ENCODE results near the gene TGFA. TPM values are rescaled to one million over a fixed set of nuclear protein-coding genes. Genes with fewer than 3 reads are reported as not detected.
"Not testable (repeated sequence)": the region's sequence is repeated elsewhere in the genome, so short reads cannot be mapped to it uniquely, and the experiment has no call there.

The TGFA gene
- total RNA-seq, 1 donor from 2014 or later: 21.8 TPM

GRCh38 chr2:70498054-70498453, 55.6 kb downstream of the TGFA start:
- DNase-seq: no peak

- no peak for DNase-seq
These were observed 56.8 kb downstream of the TGFA start for GRCh38 chr2:70496819-70497218.

DNA sequence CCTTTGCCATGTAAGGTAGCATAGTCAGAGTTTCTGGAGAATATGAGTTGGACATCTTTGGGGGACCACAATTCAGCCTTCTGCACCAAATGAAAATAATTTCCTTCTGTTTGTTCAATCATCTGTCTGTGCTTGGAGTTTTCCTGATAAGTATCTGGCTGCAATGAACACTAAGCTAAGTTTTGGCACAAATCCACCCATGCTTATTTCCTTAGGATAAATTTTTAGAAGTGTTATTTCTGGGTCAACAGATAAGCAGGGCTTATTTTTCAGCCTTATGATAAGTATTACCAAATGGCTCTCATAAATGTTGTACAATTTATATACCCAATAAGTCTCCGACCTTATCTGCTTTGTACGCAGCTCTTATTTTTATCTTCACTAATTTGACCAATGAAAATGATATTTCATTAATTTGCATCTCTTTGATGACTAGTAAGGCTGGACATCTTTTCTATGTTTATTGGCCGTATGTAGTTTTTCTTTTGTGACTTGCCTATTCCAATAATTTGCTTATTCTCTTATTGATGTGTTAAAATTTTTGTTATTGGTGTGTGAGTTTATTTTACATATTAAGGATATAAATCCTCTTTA, 59.2 kb downstream of the TGFA start:
- no peak for DNase-seq

- no peak for DNase-seq
These were observed 63.2 kb downstream of the TGFA start for GRCh38 chr2:70490381-70490780.

DNA sequence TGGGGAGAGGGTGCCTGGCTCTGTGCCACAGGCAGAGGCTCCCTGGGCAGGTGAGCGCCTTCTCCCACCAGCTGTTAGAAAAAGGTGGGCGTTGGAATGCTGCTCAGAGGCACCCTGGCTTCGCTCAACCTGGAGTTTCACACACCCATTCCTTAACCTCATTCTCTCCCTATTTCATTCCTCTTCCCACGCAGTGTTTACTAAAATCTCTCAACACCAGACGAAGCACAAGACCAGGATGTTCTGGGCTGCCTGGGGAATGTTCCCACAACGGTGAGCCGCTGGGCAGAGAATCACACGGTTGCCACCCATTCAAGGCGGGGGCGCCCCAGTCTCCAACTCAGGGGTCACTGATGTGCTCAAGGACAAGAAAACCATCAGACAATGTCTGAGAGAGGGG, 64.5 kb downstream of the TGFA start:
- no peak for DNase-seq

GRCh38 chr2:70484086-70484485, 69.5 kb downstream of the TGFA start:
- no peak for DNase-seq

DNA sequence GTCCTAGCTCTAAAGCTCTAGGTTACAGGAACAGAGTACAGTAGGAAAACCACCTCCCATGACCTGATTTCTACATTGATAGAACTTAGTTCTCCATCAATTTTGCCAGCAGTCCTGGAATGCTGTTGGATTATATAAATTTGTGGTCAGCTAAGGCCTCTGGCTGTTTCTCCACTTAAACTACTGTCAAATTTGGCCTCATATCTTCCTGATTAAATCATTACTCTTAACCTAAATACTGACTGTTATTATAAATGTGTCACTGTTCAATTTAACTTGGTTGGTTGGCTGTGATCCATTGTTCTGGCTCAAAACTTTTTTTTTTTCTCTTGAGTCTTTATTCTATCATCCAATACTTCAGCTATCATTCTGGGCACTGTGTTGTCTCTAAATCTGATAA, 71.2 kb downstream of the TGFA start:
- DNase-seq: no peak

GRCh38 chr2:70480468-70480867, 73.2 kb downstream of the TGFA start:
- DNase-seq: no peak

DNA sequence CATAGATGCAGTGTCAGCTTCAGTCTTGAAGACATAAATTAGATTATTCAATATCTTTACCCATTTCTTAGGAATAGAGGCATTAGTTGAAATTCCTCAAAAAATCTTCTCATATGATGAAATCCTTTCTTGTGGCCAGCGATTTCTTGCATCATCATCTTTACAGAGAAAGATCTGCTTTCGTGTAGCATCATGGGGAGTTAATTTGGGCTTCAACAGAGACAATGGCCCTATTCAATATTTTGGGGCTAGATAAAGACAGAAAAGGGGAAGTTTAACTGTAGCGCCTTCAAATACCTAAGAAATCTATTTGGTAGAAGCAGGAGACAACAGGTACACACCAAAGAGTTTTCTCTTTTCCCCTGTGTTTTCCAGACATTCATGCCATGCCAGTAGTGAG, 73.8 kb downstream of the TGFA start:
- no peak for DNase-seq

DNA sequence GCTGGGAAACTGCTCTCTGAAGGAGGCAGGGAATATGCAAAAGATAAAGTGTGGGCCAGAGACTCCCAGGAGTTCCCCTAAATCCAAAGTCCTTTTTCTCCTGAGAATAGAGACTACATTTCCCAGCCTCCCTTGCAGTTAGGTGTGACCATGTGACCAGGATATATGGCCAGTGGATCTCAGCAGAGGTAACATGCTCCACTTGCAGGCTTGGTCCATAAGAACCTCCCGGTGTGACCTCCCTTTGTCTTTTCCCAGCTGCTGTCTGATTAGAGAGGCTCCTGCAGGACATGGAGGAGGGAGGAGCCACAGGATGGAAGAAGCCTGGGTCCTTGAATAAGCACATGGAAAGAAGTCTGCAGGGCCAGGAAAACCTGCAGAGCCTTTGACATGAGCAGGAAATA, 76.2 kb downstream of the TGFA start:
- no peak for DNase-seq

DNA sequence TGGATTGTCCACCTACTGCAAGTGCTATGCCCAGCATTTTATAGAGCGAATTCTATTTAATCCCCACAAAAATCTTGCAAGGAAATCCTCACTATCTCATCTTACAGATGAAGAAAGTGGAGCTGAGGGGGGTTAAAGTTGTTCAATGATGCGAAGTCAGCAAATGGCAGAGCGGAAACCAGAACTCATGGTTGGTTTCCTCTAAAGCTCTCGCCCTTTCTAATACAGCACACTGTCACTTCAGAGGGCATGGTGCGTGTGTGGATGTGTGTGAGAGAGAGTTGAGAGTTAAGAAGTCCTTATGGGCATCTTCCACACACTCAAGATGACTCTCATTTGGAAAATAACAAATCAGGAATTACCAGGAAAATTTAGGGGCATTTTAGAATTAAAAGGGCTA, 78.4 kb downstream of the TGFA start:
- DNase-seq: no peak

- no peak for DNase-seq
These were observed 79.3 kb downstream of the TGFA start for GRCh38 chr2:70474256-70474848.

GRCh38 chr2:70473101-70473722, 80.4 kb downstream of the TGFA start:
- DNase-seq: no peak

DNA sequence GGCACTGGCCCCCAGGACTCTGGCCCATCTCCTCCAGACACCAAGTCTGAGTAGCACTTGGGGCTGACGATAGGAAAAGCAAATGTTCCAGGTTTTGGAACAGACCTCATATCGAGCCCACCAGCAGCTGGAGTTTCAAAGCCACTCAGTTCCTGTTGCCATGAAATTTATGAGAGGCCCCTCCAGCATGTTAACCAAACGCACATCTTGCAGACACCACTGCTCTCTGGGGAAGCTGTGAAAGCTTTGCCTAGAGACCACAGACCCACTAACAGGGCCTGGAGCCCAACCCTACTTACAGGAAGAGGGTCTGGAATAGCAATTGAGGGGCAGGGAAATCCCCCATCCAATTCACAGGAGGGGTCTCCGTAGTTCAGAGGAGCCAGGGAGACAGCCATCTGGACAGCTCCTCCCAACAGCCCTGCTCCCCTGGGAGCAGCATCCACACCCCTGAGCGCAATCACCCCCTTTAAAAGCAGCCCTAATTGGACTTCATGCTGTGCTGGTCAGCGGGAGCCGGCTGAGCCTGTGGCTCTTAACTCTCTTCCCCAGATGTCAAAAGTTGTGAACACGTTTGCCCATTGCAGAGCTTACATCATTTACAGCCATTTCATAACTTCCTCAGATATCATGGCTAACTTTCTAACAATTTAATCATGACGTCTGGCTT, 81.3 kb downstream of the TGFA start:
- DNase-seq: no peak

- DNase-seq: no peak
These were observed 82.5 kb downstream of the TGFA start for GRCh38 chr2:70471129-70471528.

DNA sequence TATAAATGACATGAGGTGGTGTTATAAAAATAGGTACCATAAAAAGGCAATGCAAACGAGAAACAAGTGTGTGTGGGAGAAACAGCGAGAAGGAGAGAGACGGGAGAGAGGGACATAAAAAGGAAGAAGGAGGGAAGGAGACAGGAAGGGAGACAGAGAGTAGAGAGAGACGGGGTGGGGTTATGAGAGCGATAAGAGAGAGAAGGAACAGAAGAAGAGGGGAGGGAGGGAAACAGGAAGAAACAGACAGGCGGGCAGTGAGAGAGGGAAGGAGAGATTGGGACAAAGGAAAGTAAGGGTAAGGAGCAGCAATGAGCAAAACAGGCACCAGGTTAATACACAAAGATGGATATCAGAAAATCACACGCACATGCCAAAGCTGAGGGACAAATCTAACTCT, 83.7 kb downstream of the TGFA start:
- DNase-seq: no peak

GRCh38 chr2:70469435-70469834, 84.2 kb downstream of the TGFA start:
- DNase-seq: no peak

GRCh38 chr2:70468878-70469277, 84.7 kb downstream of the TGFA start:
- DNase-seq: no peak

GRCh38 chr2:70467831-70468779, 85.5 kb downstream of the TGFA start:
- no peak for DNase-seq

DNA sequence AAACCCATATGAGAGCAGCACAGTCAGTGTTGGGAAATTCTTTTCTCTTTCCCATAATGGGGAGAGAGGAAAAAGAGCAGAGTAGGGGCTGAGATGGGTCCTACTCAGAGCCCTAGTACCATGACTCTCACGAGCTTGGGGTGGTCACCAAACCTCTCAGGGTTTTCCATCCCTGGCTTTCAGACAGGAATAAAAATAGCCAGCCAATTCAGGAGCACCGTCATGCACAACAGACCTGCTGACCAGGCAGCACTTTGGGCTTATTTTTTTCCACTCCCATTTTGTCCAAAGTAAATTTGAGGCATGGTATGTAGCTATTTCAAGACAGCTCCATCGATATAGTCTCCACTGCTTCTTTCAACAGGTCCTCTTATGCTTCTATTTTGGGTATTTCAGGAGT, 86.4 kb downstream of the TGFA start:
- DNase-seq: no peak

- DNase-seq: not testable (repeated sequence)
These were observed 87.0 kb downstream of the TGFA start for GRCh38 chr2:70466647-70467046.

DNA sequence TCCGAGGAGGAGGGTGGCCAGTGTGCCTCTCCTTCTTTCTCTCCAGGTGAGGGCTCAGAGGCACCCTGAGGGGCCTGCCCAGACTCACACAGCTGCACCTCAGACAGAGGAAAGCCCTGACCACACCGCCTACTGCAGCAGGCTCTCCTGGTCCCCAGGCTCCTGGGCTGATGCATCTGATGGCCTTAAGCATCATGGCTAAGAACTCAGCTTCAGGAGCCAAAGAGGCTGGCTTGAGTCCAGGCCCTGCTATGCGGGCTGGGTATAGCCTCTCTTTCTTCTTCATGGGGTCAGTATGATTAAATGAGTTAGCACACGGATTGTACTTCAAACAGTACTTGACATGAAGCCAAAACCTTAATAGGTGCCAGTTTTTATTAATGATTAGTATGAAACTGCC, 89.6 kb downstream of the TGFA start:
- DNase-seq: no peak

All from skin of body (tissue), 2 donors.